Activated T-helper 9 cell treated with anti-CD3 and anti-CD28 coated beads, Interleukin-2, amount 50 U/mL, for 16 hours (primary cell): Measurements from ENCODE around the gene MIPOL1.
"Not testable (repeated sequence)": the region's sequence is repeated elsewhere in the genome, so short reads cannot be mapped to it uniquely, and the experiment has no call there.

ENCODE experiments used
- DNase-seq: peaks from one replicate; pipeline ENCODE4 v3.0.0-alpha.2; 2020; ENCODE audit warnings: low read depth

The MIPOL1 gene

DNA sequence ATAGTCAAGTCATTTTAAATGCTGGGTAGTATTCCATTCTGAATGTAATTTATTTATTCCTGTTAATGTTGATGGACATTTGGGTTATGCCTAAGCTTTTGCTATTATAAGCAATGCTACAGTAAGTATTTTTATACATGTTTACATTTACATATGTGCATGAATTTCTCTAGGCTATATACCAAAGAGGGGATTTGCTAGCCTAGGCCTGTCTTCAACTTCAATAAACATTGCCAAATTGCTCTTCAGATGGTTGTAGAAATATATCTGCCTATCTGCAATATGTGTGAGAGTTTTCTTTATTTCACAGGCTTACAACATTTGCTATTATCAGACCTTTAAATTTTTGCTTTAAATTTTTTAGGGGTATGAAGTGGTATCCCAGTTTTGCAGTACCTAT lies 87.0 kb downstream of the MIPOL1 start:
- DNase-seq, result no peak

- DNase-seq, result no peak
These were observed 87.5 kb downstream of the MIPOL1 start for GRCh38 chr14:37285220-37285619.

- DNase-seq, result no peak
These were observed 92.0 kb downstream of the MIPOL1 start for GRCh38 chr14:37289688-37290087.

DNA sequence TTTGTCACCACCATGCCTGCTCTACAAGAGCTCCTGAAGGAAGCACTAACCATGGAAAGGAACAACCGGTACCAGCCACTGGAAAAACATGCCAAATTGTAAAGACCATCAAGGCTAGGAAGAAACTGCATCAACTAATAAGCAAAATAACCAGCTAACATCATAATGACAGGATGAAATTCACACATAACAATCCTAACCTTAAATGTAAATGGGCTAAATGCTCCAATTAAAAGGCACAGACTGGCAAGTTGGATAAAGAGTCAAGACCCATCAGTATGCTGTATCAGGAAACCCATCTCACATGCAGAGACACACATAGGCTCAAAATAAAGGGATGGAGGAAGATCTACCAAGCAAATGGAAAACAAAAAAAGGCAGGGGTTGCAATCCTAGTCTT lies 97.5 kb downstream of the MIPOL1 start:
- DNase-seq, result not testable (repeated sequence)

- no peak for DNase-seq
These were observed 113.5 kb downstream of the MIPOL1 start for GRCh38 chr14:37311252-37311651.

DNA sequence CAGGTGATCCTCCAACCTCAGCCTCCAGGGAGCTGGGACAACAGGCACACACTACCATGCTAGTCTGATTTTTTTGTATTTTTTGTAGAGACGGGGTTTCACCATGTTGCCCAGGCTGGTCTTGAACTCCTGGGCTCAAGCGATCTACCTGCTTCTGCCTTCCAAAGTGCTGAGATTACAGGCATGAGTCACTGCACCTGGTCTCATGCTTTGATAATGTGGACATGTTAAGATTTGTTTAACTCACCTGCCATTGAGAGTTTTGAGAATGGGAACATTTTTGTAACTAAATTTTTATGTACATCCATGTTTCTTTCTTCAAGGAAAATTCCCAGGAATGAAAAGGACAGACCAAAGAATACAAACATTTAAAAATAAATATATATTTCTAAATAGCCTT lies 121.2 kb downstream of the MIPOL1 start:
- no peak for DNase-seq

GRCh38 chr14:37320106-37320505 lies 122.4 kb downstream of the MIPOL1 start:
- no peak for DNase-seq

GRCh38 chr14:37325332-37325731 lies 127.6 kb downstream of the MIPOL1 start:
- DNase-seq, result no peak

- no peak for DNase-seq
These were observed 128.7 kb downstream of the MIPOL1 start for GRCh38 chr14:37326434-37326833.

- not testable (repeated sequence) for DNase-seq
These were observed 130.2 kb downstream of the MIPOL1 start for GRCh38 chr14:37327933-37328332.

DNA sequence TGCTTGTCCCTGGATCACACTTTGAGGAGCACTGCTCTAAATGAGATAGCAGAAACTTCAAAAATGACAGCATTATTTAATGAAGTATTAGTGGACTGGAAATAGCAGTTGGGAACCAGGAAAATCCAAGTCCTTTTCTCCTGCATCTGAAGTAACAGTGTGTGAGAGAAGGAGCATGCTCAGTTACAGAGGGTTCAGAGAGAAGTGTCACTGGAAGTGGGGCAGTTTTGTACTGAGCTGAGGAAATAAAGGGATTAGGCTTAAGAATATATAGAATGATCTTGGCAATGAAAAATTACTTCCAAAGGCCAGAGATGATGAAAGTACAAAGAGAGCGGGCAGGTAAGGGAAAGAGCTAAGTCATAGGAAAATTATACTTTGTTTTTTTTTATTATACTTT lies 130.9 kb downstream of the MIPOL1 start:
- DNase-seq, result no peak

DNA sequence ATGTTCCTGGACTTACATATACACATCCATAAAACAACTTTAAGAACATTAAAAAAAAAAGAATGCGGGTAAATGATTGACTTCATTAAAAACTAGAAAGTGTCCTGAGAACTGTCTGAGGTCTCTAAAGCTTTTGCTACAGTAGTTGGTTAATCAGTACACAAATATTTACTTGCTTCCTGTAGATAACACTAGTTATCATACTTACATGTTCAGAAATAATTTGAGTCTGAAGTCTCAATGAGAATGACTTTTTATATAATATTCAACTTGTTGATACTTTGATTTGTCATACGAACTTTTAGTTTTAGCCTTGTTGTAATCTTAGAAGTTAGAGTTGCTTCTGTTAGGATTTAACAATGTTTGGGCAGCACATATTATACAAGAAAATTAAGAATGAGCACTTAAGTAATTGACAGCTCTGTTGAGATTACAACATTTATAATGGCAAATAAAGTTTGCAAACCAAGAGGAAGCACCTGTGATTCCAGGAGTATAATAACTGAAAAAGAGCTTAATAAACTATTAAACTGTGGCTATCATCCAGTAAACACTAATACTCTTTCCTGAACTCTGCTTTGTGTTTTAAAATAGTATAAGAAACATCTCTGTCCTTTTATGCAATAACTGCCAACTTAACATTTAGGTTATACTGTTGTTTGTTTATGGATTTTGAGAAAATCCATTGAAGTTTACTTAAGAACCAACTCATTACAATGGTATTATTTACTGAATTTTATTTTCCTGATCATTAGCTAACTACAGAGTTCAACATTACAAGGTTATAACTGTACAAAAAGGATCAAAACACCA lies 131.7 kb downstream of the MIPOL1 start:
- no peak for DNase-seq

DNA sequence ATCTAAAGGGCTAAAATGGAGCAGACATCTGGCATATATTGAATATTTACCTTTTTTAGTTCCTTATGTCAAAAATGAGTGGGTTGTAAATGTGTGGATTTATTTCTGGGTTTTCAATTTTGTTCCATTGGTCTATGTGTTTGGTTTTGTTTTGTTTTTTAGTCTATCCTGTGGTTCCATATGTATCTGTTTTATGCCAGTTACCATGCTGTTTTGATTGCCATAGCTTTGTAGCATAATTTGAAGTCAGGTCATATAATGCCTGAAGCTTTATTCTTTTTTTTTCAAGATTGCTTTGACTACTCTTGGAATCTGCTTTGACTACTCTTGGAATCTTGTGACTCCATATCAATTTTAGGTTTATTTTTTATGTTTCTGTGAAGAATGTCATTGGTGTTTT lies 133.2 kb downstream of the MIPOL1 start:
- no peak for DNase-seq

DNA sequence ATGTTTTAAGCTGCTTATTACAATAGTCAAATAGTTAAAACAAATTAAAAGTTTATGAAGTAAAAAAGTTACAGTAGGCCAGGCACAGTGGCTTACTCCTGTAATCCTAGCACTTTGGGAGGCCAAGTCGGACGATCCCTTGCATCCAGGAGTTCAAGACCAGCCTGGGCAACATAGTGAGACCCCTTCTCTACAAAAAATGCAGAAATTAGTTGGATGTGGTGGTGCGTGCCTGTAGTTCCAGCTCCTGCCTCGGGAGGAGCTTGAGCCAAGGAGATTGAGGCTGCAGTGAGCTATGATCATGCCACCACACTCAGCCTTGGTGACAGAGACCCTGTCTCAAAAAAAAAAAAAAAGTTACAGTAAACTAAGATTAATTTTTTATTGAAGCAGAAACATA lies 142.6 kb downstream of the MIPOL1 start:
- no peak for DNase-seq

- no peak for DNase-seq
These were observed 145.8 kb downstream of the MIPOL1 start for GRCh38 chr14:37343307-37344094.

GRCh38 chr14:37363661-37364060 lies 165.9 kb downstream of the MIPOL1 start:
- no peak for DNase-seq

- DNase-seq, result no peak
These were observed 171.7 kb downstream of the MIPOL1 start for GRCh38 chr14:37369425-37369824.

DNA sequence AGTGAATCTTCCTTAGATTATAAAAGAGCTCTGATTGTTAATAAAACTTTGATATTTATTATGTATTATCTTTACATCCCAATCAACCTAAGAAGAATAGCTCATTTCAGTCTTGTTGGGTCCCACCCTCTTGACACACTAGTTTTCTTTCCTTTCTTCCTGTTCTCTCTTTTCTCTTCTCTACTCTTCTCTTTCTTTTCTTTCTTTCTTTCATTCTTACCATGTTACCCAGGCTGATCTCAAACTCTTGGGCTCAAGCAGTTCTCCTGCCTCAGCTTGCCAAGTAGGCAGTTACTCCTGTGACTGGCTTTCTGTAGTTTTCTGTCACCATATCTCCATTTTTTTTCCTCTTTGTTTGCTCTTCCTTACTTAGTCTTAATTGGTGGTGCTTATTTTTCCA lies 177.8 kb downstream of the MIPOL1 start:
- no peak for DNase-seq

- DNase-seq, result no peak
These were observed 179.3 kb downstream of the MIPOL1 start for GRCh38 chr14:37376944-37377609.

GRCh38 chr14:37384870-37385596 lies 187.3 kb downstream of the MIPOL1 start:
- DNase-seq, result no peak

- DNase-seq, result not testable (repeated sequence)
These were observed 199.6 kb downstream of the MIPOL1 start for GRCh38 chr14:37397157-37397940.

DNA sequence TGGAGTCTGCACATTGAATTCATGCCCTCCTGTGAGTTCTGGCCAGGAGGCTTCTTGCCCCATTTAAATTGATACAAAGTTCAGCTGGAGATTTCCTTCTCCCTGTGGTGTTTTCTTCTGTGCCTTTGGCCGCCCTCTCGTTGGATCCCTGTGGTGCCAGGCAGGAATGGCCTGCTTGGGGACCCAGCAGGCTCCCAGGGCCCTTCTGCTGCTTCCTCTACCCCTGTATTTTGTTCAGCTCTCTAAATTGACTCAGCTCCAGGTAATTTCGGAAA lies 200.1 kb downstream of the MIPOL1 start:
- no peak for DNase-seq
